Liver (tissue), 9 donors: ENCODE measurements around the gene KIAA1217. TPM values are rescaled to one million over a fixed set of nuclear protein-coding genes. Genes with fewer than 3 reads are reported as not detected.

ENCODE experiments used
- DNase-seq: peaks from one replicate; pipeline ENCODE4 v3.0.0-alpha.2; 2017; ENCODE audit warnings: low spot score
- H3K27ac ChIP-seq, 2 donors: one replicate each; pipeline ENCODE4 v1.7.0; 2013; ENCODE audit warnings: inconsistent platforms in 2 of 2, low read length in 2 of 2, control low read depth in 1 of 2, low read depth in 1 of 2, mild to moderate bottlenecking in 1 of 2
- H3K27me3 ChIP-seq, 4 donors: one replicate each; pipeline versions ENCODE4 v1.6.1 to v1.7.0; 2013; ENCODE audit warnings: low read length in 3 of 4, inconsistent platforms in 1 of 4, mild to moderate bottlenecking in 1 of 4, moderate library complexity in 1 of 4; ENCODE audit not compliant: control insufficient read depth in 4 of 4, insufficient read depth in 4 of 4
- H3K36me3 ChIP-seq, 4 donors: one replicate each; pipeline versions ENCODE4 v1.6.1 to v1.7.0; 2013; ENCODE audit warnings: low read length in 3 of 4, mild to moderate bottlenecking in 3 of 4, low read depth in 1 of 4, moderate library complexity in 1 of 4; ENCODE audit not compliant: control insufficient read depth in 4 of 4, insufficient read depth in 3 of 4
- H3K4me1 ChIP-seq, 4 donors: one replicate each; pipeline versions ENCODE4 v1.6.1 to v1.7.0; 2013; ENCODE audit warnings: low read length in 3 of 4, mild to moderate bottlenecking in 3 of 4, moderate library complexity in 1 of 4; ENCODE audit not compliant: control insufficient read depth in 4 of 4, insufficient read depth in 4 of 4
- H3K4me3 ChIP-seq, 3 donors: one replicate each; pipeline versions ENCODE4 v1.6.1 to v1.7.0; 2013; ENCODE audit warnings: low read length in 3 of 3, control low read depth in 1 of 3, low read depth in 1 of 3, mild to moderate bottlenecking in 1 of 3
- H3K9ac ChIP-seq, 2 donors: one replicate each; pipeline ENCODE4 v1.7.0; 2013; ENCODE audit warnings: low read length in 2 of 2, mild to moderate bottlenecking in 2 of 2, moderate library complexity in 2 of 2, control low read depth in 1 of 2, low read depth in 1 of 2
- H3K9me3 ChIP-seq, 4 donors: one replicate each; pipeline versions ENCODE4 v1.6.1 to v1.7.0; 2013; ENCODE audit warnings: low read length in 3 of 4; ENCODE audit not compliant: control insufficient read depth in 4 of 4
- EGR1 ChIP-seq, 2 donors: IDR thresholded peaks; 2 replicates each; pipeline ENCODE4 v1.6.1; 2016 to 2018; ENCODE audit warnings: antibody characterized with exemption in 2 of 2, low read depth in 2 of 2
- FOXA1 ChIP-seq: IDR thresholded peaks from 2 replicates; pipeline ENCODE4 v1.6.1; 2016; ENCODE audit warnings: antibody characterized with exemption
- FOXA2 ChIP-seq: IDR thresholded peaks from 2 replicates; pipeline ENCODE4 v1.6.1; 2016; ENCODE audit warnings: antibody characterized with exemption
- GABPA ChIP-seq, 2 donors: IDR thresholded peaks in 1 of 2; conservative IDR thresholded peaks in 1 of 2; 2 replicates each; pipeline ENCODE4 v1.6.1; 2016; ENCODE audit warnings: antibody characterized with exemption in 2 of 2, mild to moderate bottlenecking in 1 of 2, moderate library complexity in 1 of 2
- HNF4A ChIP-seq, 2 donors: conservative IDR thresholded peaks; 2 replicates each; pipeline ENCODE4 v1.6.1; 2016; ENCODE audit warnings: antibody characterized with exemption in 2 of 2, mild to moderate bottlenecking in 2 of 2
- HNF4G ChIP-seq: IDR thresholded peaks from 2 replicates; pipeline ENCODE4 v1.6.1; 2016; ENCODE audit warnings: antibody characterized with exemption
- JUND ChIP-seq, 2 donors: IDR thresholded peaks; 2 replicates each; pipeline ENCODE4 v1.6.1; 2016; ENCODE audit warnings: antibody characterized with exemption in 2 of 2
- NR2F2 ChIP-seq: IDR thresholded peaks from 2 replicates; pipeline ENCODE4 v1.6.1; 2016; ENCODE audit warnings: antibody characterized with exemption
- RAD21 ChIP-seq, 2 donors: IDR thresholded peaks; 2 replicates each; pipeline ENCODE4 v1.6.1; 2016; ENCODE audit warnings: antibody characterized with exemption in 2 of 2, mild to moderate bottlenecking in 2 of 2
- RXRA ChIP-seq, 2 donors: IDR thresholded peaks; 2 replicates each; pipeline ENCODE4 v1.6.1; 2017 to 2018; ENCODE audit warnings: antibody characterized with exemption in 2 of 2, mild to moderate bottlenecking in 1 of 2
- SP1 ChIP-seq: IDR thresholded peaks from 2 replicates; pipeline ENCODE4 v1.6.1; 2018; ENCODE audit warnings: antibody characterized with exemption, mild to moderate bottlenecking
- TAF1 ChIP-seq: conservative IDR thresholded peaks from 2 replicates; pipeline ENCODE4 v1.6.1; 2016; ENCODE audit warnings: antibody characterized with exemption, mild to moderate bottlenecking
- YY1 ChIP-seq: IDR thresholded peaks from 2 replicates; pipeline ENCODE4 v1.6.1; 2016; ENCODE audit warnings: antibody characterized with exemption, mild to moderate bottlenecking
- WGBS: extraction: QIAGEN DNeasy Blood & Tissue Kit; methylation state at CpG from one replicate; pipeline ENCODE4 v1.1.7; 2013; 5-methylcytosine and 5-hydroxymethylcytosine counted together
- polyA plus RNA-seq, 2 donors: library from polyadenylated mRNA; stranded (reverse) in 1 of 2; unstranded in 1 of 2; fragments of 200-250 nt in 1 of 2; fragments of >200 nt in 1 of 2; fragmentation: Nextera tagmentation in 1 of 2; extraction: Ambion mirVana in 1 of 2; gene quantifications; one replicate each; pipeline versions ENCODE4 v1.2.1 to v1.2.3, GENCODE V29; 2013 to 2015
- total RNA-seq, 2 donors: library from RNA; depleted of rRNA; stranded (reverse); fragments of >200 nt; gene quantifications; one replicate each; pipeline ENCODE4 v1.2.3, GENCODE V29; 2014
- TF ChIP-seq, protein P1 (sequence below): IDR thresholded peaks from 2 replicates; pipeline ENCODE4 v1.6.1; 2016; ENCODE audit warnings: antibody characterized with exemption, mild to moderate bottlenecking
- TF ChIP-seq, protein P2 (sequence below): IDR thresholded peaks from 2 replicates; pipeline ENCODE4 v1.6.1; 2016; ENCODE audit warnings: antibody characterized with exemption
- TF ChIP-seq, protein P3 (sequence below): IDR thresholded peaks from 2 replicates; pipeline ENCODE4 v1.6.1; 2016; ENCODE audit warnings: antibody characterized with exemption
- TF ChIP-seq, protein P4 (sequence below): IDR thresholded peaks from 2 replicates; pipeline ENCODE4 v1.6.1; 2016; ENCODE audit warnings: antibody characterized with exemption
- TF ChIP-seq, protein P5 (sequence below): fragments of 150-350 bp; IDR thresholded peaks from 2 replicates; pipeline ENCODE4 v1.5.1; 2017; ENCODE audit warnings: improper control_type of control experiment, low read depth, low read length; ENCODE audit not compliant: missing input control
- donor health status: healthy.
- donor health status: healthy.
- donor health status: healthy.
- donor health status: healthy.
- donor health status: healthy.

The KIAA1217 gene
- total and polyA plus RNA-seq, 4 donors, result 4.5 to 12.8 (median 6.8) TPM

DNA sequence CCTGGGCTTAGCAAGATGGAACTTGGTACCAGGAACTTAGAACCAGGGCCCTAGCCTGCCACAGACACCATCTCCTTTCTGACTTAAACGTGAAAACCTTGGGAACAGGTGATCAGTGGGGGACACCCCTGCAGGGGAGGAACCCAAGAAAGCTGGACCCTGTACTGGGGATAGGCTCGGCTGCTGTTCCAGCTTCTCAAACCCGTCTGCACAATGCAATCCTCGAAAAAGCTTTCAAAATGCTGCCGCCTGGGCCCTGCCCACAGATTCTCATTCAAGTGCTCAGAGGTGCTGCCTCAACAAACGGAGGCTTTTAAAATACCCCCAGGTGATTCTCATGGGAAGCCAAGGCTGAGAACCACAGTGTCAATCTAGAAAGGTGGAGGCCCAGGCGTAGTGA, 345.1 kb downstream of the KIAA1217 start:
- TF ChIP-seq, protein P1, sequence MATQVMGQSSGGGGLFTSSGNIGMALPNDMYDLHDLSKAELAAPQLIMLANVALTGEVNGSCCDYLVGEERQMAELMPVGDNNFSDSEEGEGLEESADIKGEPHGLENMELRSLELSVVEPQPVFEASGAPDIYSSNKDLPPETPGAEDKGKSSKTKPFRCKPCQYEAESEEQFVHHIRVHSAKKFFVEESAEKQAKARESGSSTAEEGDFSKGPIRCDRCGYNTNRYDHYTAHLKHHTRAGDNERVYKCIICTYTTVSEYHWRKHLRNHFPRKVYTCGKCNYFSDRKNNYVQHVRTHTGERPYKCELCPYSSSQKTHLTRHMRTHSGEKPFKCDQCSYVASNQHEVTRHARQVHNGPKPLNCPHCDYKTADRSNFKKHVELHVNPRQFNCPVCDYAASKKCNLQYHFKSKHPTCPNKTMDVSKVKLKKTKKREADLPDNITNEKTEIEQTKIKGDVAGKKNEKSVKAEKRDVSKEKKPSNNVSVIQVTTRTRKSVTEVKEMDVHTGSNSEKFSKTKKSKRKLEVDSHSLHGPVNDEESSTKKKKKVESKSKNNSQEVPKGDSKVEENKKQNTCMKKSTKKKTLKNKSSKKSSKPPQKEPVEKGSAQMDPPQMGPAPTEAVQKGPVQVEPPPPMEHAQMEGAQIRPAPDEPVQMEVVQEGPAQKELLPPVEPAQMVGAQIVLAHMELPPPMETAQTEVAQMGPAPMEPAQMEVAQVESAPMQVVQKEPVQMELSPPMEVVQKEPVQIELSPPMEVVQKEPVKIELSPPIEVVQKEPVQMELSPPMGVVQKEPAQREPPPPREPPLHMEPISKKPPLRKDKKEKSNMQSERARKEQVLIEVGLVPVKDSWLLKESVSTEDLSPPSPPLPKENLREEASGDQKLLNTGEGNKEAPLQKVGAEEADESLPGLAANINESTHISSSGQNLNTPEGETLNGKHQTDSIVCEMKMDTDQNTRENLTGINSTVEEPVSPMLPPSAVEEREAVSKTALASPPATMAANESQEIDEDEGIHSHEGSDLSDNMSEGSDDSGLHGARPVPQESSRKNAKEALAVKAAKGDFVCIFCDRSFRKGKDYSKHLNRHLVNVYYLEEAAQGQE, result no peak
- no peak for TF ChIP-seq GABPA (IDR thresholded peaks at IDR 0.05 in 1 of 2, conservative IDR thresholded peaks at IDR 0.05 in 1 of 2)
- no peak overlapping the region for H3K27ac ChIP-seq
- no peaks in the 10 kb centered on the region for H3K4me1 ChIP-seq
- no peaks in the 10 kb centered on the region for H3K36me3 ChIP-seq
- no peak for DNase-seq
- H3K27me3 ChIP-seq, result no peaks in the 10 kb centered on the region
- no peaks in the 10 kb centered on the region for H3K9me3 ChIP-seq
- H3K4me3 ChIP-seq, result no peak overlapping the region
- H3K9ac ChIP-seq, result no peak overlapping the region
- 87% methylated on average over 7 of the region's 7 CpGs for WGBS

DNA sequence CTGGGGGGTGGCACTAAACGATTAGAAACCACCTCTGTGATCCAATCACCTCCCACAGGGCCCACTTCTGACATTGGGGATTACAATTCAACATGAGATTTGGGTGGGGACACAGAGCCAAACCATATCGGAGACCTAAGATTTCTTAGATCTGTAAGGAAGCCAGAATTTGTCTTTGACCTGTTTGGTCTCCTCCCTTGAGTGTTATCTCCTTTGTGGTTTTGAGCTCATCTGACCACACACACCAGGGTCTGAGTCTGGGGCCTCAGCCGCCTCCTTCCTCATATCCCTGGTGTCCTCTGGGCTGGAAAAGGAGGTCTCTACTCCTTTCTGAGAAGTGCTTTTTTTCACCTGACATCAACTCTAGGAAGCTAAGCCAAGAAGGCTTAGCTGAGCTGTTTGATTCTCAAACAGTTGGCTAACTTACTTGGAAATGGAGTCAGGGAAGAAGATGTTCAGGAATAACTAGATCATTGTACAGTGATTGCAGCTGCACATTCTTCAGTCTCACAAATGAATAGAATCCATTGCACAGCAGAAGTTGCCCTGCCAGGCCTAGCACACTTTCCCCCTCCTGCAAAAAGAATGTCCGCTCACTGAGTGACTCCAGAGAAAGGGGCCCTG, 347.3 kb downstream of the KIAA1217 start:
- Histone ChIP-seq H3K36me3 (no peaks in the 10 kb centered on the region), H3K9ac (no peak overlapping the region), H3K27me3 (no peaks in the 10 kb centered on the region), H3K4me3 (no peak overlapping the region), H3K9me3 (no peaks in the 10 kb centered on the region), H3K27ac (no peak overlapping the region), H3K4me1 (no peaks in the 10 kb centered on the region)
- whole genome bisulfite sequencing, result 80% methylated on average over 4 of the region's 4 CpGs
- DNase-seq, result no peak
- TF ChIP-seq HNF4A (conservative IDR thresholded peaks at IDR 0.05) (no peak), TAF1 (no peak), RAD21 (IDR thresholded peaks at IDR 0.05) (no peak), RXRA (IDR thresholded peaks at IDR 0.05) (no peak), YY1 (no peak), JUND (IDR thresholded peaks at IDR 0.05) (no peak), NR2F2 (no peak), SP1 (no peak), FOXA2 (no peak), EGR1 (IDR thresholded peaks at IDR 0.05; ENCODE audit: low read depth in 2 of 2) (no peak), FOXA1 (no peak), HNF4G (no peak), GABPA (IDR thresholded peaks at IDR 0.05 in 1 of 2, conservative IDR thresholded peaks at IDR 0.05 in 1 of 2) (no peak)
- TF ChIP-seq, protein P2, sequence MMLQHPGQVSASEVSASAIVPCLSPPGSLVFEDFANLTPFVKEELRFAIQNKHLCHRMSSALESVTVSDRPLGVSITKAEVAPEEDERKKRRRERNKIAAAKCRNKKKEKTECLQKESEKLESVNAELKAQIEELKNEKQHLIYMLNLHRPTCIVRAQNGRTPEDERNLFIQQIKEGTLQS, result no peak
- TF ChIP-seq, protein P3, sequence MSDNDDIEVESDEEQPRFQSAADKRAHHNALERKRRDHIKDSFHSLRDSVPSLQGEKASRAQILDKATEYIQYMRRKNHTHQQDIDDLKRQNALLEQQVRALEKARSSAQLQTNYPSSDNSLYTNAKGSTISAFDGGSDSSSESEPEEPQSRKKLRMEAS, result no peak
- TF ChIP-seq, protein P4, sequence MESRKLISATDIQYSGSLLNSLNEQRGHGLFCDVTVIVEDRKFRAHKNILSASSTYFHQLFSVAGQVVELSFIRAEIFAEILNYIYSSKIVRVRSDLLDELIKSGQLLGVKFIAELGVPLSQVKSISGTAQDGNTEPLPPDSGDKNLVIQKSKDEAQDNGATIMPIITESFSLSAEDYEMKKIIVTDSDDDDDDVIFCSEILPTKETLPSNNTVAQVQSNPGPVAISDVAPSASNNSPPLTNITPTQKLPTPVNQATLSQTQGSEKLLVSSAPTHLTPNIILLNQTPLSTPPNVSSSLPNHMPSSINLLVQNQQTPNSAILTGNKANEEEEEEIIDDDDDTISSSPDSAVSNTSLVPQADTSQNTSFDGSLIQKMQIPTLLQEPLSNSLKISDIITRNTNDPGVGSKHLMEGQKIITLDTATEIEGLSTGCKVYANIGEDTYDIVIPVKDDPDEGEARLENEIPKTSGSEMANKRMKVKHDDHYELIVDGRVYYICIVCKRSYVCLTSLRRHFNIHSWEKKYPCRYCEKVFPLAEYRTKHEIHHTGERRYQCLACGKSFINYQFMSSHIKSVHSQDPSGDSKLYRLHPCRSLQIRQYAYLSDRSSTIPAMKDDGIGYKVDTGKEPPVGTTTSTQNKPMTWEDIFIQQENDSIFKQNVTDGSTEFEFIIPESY, result no peak
- TF ChIP-seq, protein P5, sequence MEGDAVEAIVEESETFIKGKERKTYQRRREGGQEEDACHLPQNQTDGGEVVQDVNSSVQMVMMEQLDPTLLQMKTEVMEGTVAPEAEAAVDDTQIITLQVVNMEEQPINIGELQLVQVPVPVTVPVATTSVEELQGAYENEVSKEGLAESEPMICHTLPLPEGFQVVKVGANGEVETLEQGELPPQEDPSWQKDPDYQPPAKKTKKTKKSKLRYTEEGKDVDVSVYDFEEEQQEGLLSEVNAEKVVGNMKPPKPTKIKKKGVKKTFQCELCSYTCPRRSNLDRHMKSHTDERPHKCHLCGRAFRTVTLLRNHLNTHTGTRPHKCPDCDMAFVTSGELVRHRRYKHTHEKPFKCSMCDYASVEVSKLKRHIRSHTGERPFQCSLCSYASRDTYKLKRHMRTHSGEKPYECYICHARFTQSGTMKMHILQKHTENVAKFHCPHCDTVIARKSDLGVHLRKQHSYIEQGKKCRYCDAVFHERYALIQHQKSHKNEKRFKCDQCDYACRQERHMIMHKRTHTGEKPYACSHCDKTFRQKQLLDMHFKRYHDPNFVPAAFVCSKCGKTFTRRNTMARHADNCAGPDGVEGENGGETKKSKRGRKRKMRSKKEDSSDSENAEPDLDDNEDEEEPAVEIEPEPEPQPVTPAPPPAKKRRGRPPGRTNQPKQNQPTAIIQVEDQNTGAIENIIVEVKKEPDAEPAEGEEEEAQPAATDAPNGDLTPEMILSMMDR, result no peak
- TF ChIP-seq, protein P1, result no peak
